Skin epidermis (tissue), 12 donors: ENCODE data around the gene FITM1.

ENCODE experiments used
- H3K27ac ChIP-seq, 21 experiments: fragments of 200-600 bp; sonication (generic) in 11 of 21; one replicate each; pipeline ENCODE4 v1.5.0; 2020; ENCODE audit warnings: mild to moderate bottlenecking in 3 of 21, inconsistent platforms in 2 of 21, moderate library complexity in 2 of 21
- H3K4me3 ChIP-seq, 7 experiments: fragments of 200-600 bp; sonication (generic) in 2 of 7; one replicate each; pipeline ENCODE4 v1.5.0; 2020; ENCODE audit warnings: inconsistent platforms in 2 of 7, mild to moderate bottlenecking in 2 of 7, moderate library complexity in 1 of 7

The FITM1 gene

GRCh38 chr14:24149302-24149969 is 19.0 kb downstream of the FITM1 start:
- Histone ChIP-seq H3K27ac (no peak overlapping the region), H3K4me3 (no peak overlapping the region)

- Histone ChIP-seq H3K4me3 (no peak overlapping the region), H3K27ac (peak overlapping the region in 1 of 21 experiments; percentile 1)
These were observed 19.6 kb downstream of the FITM1 start for GRCh38 chr14:24150061-24150460.

- no peak overlapping the region for H3K4me3 ChIP-seq
- H3K27ac ChIP-seq: peak overlapping the region in 1 of 21 experiments; percentile 1
These were observed 20.1 kb downstream of the FITM1 start for GRCh38 chr14:24150567-24150966.

- no peak overlapping the region for H3K4me3 ChIP-seq
- peak overlapping the region in 1 of 21 experiments; percentile 11 for H3K27ac ChIP-seq
These were observed 20.5 kb downstream of the FITM1 start for GRCh38 chr14:24150993-24151392.

GRCh38 chr14:24151404-24152080 is 21.1 kb downstream of the FITM1 start:
- no peak overlapping the region for H3K4me3 ChIP-seq

GRCh38 chr14:24155100-24155499 is 24.6 kb downstream of the FITM1 start:
- peak overlapping the region in 3 of 21 experiments; percentile 10 to 12 (median 11) for H3K27ac ChIP-seq
- no peak overlapping the region for H3K4me3 ChIP-seq

More at GRCh38 chr14:24151404-24152080, 21.1 kb downstream of the FITM1 start:
- H3K27ac ChIP-seq: peak overlapping the region in 1 of 21 experiments; percentile 11

GRCh38 chr14:24156840-24157239 is 26.4 kb downstream of the FITM1 start:
- no peak overlapping the region for H3K4me3 ChIP-seq
- H3K27ac ChIP-seq: peak overlapping the region in 2 of 21 experiments; percentile 17 to 54

- Histone ChIP-seq H3K27ac (peak overlapping the region in 2 of 21 experiments; percentile 17 to 54), H3K4me3 (no peak overlapping the region)
These were observed 26.9 kb downstream of the FITM1 start for GRCh38 chr14:24157331-24157730.

- H3K27ac ChIP-seq: peak overlapping the region in 20 of 21 experiments; percentile 50 to 100 (median 98)
- no peak overlapping the region for H3K4me3 ChIP-seq
These were observed 29.5 kb downstream of the FITM1 start for GRCh38 chr14:24159777-24160498.

GRCh38 chr14:24160499-24160849 is 30.0 kb downstream of the FITM1 start:
- H3K4me3 ChIP-seq: no peak overlapping the region
- H3K27ac ChIP-seq: peak overlapping the region; percentile 31 to 100 (median 98)

GRCh38 chr14:24160850-24161804 is 30.7 kb downstream of the FITM1 start, which contains the start of gene IRF9:
TSS of gene IRF9 (plus strand) at chr14:24161265. CDS start at chr14:24162145, 880 bp downstream.
- Histone ChIP-seq H3K27ac (peak within 1 kb of the TSS; percentile 81 to 100 (median 98)), H3K4me3 (peak within 1 kb of the TSS; percentile 54 to 76 (median 72))

- peak overlapping the region; percentile 54 to 76 (median 72) for H3K4me3 ChIP-seq
- peak overlapping the region in 20 of 21 experiments; percentile 86 to 100 (median 98) for H3K27ac ChIP-seq
These were observed 31.6 kb downstream of the FITM1 start for GRCh38 chr14:24162093-24162492.

- H3K4me3 ChIP-seq: no peak overlapping the region
These were observed 34.1 kb downstream of the FITM1 start for GRCh38 chr14:24164518-24164991.

GRCh38 chr14:24165785-24166184 is 35.3 kb downstream of the FITM1 start:
- no peak overlapping the region for H3K27ac ChIP-seq
- no peak overlapping the region for H3K4me3 ChIP-seq

More at GRCh38 chr14:24164518-24164991, 34.1 kb downstream of the FITM1 start:
- H3K27ac ChIP-seq: peak overlapping the region in 5 of 21 experiments; percentile 2 to 98 (median 14)

GRCh38 chr14:24167469-24168114 is 37.1 kb downstream of the FITM1 start:
- no peak overlapping the region for H3K4me3 ChIP-seq
- H3K27ac ChIP-seq: peak overlapping the region in 1 of 21 experiments; percentile 2

GRCh38 chr14:24171422-24172260 is 41.2 kb downstream of the FITM1 start, which contains the start of gene REC8:
TSS of gene REC8 (plus strand) at chr14:24172080. CDS start at chr14:24172553, 473 bp downstream.
- Histone ChIP-seq H3K4me3 (peak within 1 kb of the TSS in 4 of 7 experiments; percentile 0 to 15 (median 14)), H3K27ac (peak within 1 kb of the TSS in 2 of 21 experiments; percentile 34 to 36)

- Histone ChIP-seq H3K4me3 (peak overlapping the region in 4 of 7 experiments; percentile 0 to 15 (median 14)), H3K27ac (peak overlapping the region in 2 of 21 experiments; percentile 34 to 36)
These were observed 41.9 kb downstream of the FITM1 start for GRCh38 chr14:24172261-24172860.
